ENCODE results near the gene NOD1.

Gene NOD1

DNA sequence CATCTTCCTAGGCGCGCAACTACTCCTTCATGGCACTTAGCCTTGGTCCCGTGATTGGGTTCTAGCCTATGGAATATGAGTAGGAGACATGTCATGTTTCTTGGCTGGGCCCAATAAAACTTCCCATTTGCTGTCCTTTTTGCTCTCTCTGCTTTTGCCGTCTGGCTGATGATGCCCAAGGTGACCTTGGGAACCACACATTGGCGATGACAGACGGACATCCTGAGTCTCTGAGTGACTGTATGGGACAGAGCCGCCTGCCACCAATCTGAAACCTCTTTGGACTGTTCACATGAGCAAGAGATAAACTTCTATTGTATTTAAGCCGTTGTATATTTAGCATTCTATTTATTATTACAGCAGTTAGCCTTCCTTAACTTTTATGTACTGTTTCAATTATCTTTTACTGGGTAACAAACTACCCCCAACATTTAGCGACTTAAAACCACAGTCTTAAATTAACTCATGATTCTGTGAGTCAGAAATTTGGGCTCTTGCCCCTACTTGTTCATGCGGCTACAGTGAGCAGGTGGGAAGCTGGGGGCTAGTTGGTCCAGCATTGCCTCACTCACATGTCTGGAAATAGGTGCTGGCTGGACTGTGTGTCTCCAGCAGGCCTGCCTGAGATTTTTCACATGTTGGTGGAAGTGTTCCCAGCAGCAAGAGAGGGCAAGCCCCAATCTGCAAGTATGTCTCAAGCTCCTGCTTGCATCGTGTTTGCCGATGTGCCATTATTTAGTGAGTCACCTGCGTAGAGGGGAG, 71.7 kb downstream of the NOD1 start (continued):
- no peak for TF ChIP-seq ZNF626 (tag by site-specific recombination; IDR thresholded peaks at IDR 0.05)
- TF ChIP-seq RBAK (tag by site-specific recombination; IDR thresholded peaks at IDR 0.05), result no peak
- no peak for TF ChIP-seq ZNF555 (tag by site-specific recombination; conservative IDR thresholded peaks at IDR 0.05)
- TF ChIP-seq, protein P1, sequence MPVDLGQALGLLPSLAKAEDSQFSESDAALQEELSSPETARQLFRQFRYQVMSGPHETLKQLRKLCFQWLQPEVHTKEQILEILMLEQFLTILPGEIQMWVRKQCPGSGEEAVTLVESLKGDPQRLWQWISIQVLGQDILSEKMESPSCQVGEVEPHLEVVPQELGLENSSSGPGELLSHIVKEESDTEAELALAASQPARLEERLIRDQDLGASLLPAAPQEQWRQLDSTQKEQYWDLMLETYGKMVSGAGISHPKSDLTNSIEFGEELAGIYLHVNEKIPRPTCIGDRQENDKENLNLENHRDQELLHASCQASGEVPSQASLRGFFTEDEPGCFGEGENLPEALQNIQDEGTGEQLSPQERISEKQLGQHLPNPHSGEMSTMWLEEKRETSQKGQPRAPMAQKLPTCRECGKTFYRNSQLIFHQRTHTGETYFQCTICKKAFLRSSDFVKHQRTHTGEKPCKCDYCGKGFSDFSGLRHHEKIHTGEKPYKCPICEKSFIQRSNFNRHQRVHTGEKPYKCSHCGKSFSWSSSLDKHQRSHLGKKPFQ (tag by site-specific recombination; IDR thresholded peaks at IDR 0.05), result no peak
- no peak for TF ChIP-seq ZNF266 (tag by site-specific recombination; IDR thresholded peaks at IDR 0.05; ENCODE audit: low read depth)
- TF ChIP-seq ZNF121 (tag by site-specific recombination; IDR thresholded peaks at IDR 0.05), result no peak
- TF ChIP-seq KLF16 (tag by site-specific recombination; IDR thresholded peaks at IDR 0.05), result no peak
- no peak for TF ChIP-seq GLI4 (tag by site-specific recombination; IDR thresholded peaks at IDR 0.05)
- TF ChIP-seq, protein P2, sequence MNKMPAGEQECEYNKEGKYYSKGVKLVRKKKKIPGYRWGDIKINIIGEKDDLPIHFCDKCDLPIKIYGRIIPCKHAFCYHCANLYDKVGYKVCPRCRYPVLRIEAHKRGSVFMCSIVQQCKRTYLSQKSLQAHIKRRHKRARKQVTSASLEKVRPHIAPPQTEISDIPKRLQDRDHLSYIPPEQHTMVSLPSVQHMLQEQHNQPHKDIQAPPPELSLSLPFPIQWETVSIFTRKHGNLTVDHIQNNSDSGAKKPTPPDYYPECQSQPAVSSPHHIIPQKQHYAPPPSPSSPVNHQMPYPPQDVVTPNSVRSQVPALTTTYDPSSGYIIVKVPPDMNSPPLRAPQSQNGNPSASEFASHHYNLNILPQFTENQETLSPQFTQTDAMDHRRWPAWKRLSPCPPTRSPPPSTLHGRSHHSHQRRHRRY (tag by site-specific recombination; IDR thresholded peaks at IDR 0.05), result no peak

DNA sequence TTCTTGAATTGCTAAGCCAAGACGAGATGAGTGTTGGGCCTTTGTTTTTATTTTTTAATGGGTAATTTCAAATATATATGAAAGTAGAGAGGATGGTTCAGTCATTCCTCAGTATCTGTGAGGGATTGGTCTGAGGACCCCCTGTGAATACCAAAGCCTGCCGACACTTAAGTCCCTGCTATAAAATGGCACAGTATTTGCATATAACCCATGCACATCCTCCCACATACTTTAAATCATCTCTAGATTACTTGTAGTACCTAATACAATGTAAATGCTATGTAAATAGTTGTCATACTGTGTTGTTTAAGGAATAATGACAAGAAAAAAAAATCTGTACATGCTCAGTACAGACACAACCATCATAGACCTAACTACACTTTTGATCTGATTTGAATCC, 73.4 kb downstream of the NOD1 start:
- no peak overlapping the region for H3K27ac ChIP-seq (ENCODE audit: extremely low read depth, low read depth, low read length)
- no peak overlapping the region for H3K4me3 ChIP-seq (ENCODE audit: low read depth, low read length)
- POLR2A ChIA-PET, result no interaction called here
- TF ChIP-seq ZEB2 (tag by site-specific recombination; IDR thresholded peaks at IDR 0.05) (no peak), ZNF133 (tag by site-specific recombination; IDR thresholded peaks at IDR 0.05) (no peak), ZNF549 (tag by site-specific recombination; IDR thresholded peaks at IDR 0.05) (no peak), ZNF776 (tag by site-specific recombination; IDR thresholded peaks at IDR 0.05; ENCODE audit: borderline replicate concordance) (no peak), ZNF184 (tag by site-specific recombination; IDR thresholded peaks at IDR 0.05) (no peak)
- TF ChIP-seq, protein P3, sequence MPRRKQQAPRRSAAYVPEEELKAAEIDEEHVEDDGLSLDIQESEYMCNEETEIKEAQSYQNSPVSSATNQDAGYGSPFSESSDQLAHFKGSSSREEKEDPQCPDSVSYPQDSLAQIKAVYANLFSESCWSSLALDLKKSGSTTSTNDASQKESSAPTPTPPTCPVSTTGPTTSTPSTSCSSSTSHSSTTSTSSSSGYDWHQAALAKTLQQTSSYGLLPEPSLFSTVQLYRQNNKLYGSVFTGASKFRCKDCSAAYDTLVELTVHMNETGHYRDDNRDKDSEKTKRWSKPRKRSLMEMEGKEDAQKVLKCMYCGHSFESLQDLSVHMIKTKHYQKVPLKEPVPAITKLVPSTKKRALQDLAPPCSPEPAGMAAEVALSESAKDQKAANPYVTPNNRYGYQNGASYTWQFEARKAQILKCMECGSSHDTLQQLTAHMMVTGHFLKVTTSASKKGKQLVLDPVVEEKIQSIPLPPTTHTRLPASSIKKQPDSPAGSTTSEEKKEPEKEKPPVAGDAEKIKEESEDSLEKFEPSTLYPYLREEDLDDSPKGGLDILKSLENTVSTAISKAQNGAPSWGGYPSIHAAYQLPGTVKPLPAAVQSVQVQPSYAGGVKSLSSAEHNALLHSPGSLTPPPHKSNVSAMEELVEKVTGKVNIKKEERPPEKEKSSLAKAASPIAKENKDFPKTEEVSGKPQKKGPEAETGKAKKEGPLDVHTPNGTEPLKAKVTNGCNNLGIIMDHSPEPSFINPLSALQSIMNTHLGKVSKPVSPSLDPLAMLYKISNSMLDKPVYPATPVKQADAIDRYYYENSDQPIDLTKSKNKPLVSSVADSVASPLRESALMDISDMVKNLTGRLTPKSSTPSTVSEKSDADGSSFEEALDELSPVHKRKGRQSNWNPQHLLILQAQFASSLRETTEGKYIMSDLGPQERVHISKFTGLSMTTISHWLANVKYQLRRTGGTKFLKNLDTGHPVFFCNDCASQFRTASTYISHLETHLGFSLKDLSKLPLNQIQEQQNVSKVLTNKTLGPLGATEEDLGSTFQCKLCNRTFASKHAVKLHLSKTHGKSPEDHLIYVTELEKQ (tag by site-specific recombination; IDR thresholded peaks at IDR 0.05; ENCODE audit: borderline replicate concordance), result no peak
- TF ChIP-seq, protein P4, sequence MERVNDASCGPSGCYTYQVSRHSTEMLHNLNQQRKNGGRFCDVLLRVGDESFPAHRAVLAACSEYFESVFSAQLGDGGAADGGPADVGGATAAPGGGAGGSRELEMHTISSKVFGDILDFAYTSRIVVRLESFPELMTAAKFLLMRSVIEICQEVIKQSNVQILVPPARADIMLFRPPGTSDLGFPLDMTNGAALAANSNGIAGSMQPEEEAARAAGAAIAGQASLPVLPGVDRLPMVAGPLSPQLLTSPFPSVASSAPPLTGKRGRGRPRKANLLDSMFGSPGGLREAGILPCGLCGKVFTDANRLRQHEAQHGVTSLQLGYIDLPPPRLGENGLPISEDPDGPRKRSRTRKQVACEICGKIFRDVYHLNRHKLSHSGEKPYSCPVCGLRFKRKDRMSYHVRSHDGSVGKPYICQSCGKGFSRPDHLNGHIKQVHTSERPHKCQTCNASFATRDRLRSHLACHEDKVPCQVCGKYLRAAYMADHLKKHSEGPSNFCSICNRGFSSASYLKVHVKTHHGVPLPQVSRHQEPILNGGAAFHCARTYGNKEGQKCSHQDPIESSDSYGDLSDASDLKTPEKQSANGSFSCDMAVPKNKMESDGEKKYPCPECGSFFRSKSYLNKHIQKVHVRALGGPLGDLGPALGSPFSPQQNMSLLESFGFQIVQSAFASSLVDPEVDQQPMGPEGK (tag by site-specific recombination; IDR thresholded peaks at IDR 0.05), result no peak
- CTCF ChIA-PET, result no interaction called here
- H3K4me1 ChIP-seq (ENCODE audit: control insufficient read depth, insufficient read depth, low read length), result peaks cover 3% of the 10 kb centered on the region; the same call in 1 of the 2 replicates
- no peaks in the 10 kb centered on the region for H3K36me3 ChIP-seq (ENCODE audit: control insufficient read depth in 2 of 2, insufficient read depth in 1 of 2, low read length in 2 of 2)
- no peaks in the 10 kb centered on the region for H3K9me3 ChIP-seq (ENCODE audit: control insufficient read depth, insufficient read depth, low read depth, low read length)

All from HEK293 (cell line).